Activated naive CD4-positive, alpha-beta T cell treated with anti-CD3 and anti-CD28 coated beads for 36 hours (primary cell): ENCODE results near the gene EIF3K. TPM values are rescaled to one million over a fixed set of nuclear protein-coding genes. Genes with fewer than 3 reads are reported as not detected.
"Not testable (repeated sequence)": the region's sequence is repeated elsewhere in the genome, so short reads cannot be mapped to it uniquely, and the experiment has no call there.

ENCODE experiments used
- CTCF ChIA-PET: fragments of 350-600 bp; sonication (Branson Sonifier 250); formaldehyde crosslinking; loops from one replicate; lab custom pipeline; 2021; ENCODE audit warnings: antibody characterized with exemption; lab: Charles Lee
- DNase-seq: peaks from one replicate; pipeline ENCODE4 v3.0.0-alpha.2; 2020
- H3K27ac Mint-ChIP-seq: one replicate; pipeline ENCODE4 v1.8.0; 2021; ENCODE audit warnings: mild to moderate bottlenecking, mixed read lengths
- H3K27me3 Mint-ChIP-seq: one replicate; pipeline ENCODE4 v1.8.0; 2021; ENCODE audit warnings: low read depth, mixed read lengths
- H3K36me3 Mint-ChIP-seq: one replicate; pipeline ENCODE4 v1.8.0; 2021; ENCODE audit warnings: low read depth, mixed read lengths
- H3K4me1 Mint-ChIP-seq: one replicate; pipeline ENCODE4 v1.8.0; 2021; ENCODE audit warnings: low read depth, mixed read lengths
- H3K4me3 Mint-ChIP-seq: one replicate; pipeline ENCODE4 v1.8.0; 2021; ENCODE audit warnings: mild to moderate bottlenecking, moderate library complexity, mixed read lengths
- H3K9me3 Mint-ChIP-seq: one replicate; pipeline ENCODE4 v1.8.0; 2021; ENCODE audit warnings: mixed read lengths
- intact Hi-C: fragments of 100-400 bp; cut with micrococcal nuclease; formaldehyde crosslinking; loops from one replicate; pipeline ENCODE4 v1.15.1; 2023
- total RNA-seq, 2 experiments: library from RNA; stranded (reverse); gene quantifications; one replicate each; pipeline ENCODE4 v1.2.3, GENCODE V29; 2021

Gene EIF3K
- total RNA-seq, 2 experiments from 2014 or later: 299 to 324 TPM

DNA sequence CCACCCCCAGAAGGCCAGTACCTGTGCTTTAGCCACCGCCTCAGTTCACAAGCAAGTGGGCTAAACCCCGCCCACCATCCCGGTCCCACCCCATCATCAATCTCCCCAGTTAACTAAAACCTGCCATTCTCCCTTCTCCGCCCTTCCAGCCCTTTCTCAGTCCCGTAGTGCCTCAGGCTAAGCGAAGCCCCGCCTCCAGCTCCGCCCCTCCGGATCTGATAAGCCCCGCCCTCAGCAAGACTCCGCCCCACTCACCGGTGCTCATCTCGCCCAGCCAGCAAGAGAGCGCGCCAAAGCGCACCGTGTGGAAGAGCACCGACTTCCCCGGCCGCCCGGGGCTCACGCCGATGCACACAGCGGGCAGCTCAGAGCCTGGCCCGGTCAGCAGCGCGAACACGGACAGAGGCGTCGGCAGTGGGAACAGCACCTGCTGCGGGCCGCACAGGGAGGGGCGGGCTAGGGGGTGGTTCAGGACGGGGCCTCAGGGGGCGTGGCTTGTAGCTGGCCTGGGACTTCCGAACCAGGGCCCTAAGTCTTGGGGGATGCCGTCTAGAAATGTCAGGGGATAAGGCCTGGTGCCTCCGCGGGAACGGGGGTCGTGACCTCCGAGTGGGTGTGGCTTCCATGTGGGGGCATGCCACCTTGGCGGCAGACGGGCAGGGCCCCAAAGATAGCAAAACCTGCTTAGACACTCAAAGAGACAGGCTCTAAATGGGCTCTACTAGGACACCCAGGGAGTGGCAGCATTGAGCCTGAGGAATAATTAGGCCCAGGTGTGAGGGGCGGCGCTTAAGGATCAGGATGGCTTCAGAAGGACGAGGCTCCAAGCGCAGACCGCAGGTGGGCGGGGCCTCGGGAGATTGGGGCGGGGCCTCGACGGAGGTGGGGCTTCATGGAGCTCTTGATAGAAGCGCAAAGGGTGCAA, 22.7 kb upstream of the EIF3K start:
- peaks cover 29% of the 10 kb centered on the region for H3K36me3 Mint-ChIP-seq
- no peaks in the 10 kb centered on the region for H3K9me3 Mint-ChIP-seq
- H3K4me1 Mint-ChIP-seq: no peaks in the 10 kb centered on the region
- peak; percentile 27 for DNase-seq
- no peak overlapping the region for H3K4me3 Mint-ChIP-seq
- no peaks in the 10 kb centered on the region for H3K27me3 Mint-ChIP-seq
- CTCF ChIA-PET: no interaction called here
- intact Hi-C loops: no loop called here
- no peak overlapping the region for H3K27ac Mint-ChIP-seq

DNA sequence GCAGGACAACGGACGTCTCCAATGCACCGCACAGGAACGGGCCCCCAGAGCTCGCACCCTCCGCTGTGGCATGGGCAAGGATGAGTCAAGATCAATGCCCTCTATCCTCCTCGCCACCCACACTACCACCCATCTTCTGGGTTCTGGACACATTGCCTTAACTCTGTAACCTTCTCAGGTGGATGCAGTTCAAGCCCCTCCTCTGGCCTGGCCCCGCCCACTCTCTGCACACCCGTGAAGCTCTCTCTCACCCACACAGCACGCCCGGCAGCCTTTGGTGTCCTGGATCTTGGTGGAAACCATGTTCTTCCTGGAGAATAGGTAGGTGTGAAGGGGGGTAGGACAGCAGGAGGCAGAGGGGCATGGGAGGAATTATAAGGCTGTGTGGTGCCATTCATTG, 21.9 kb upstream of the EIF3K start:
- Mint-ChIP-seq H3K4me1 (no peaks in the 10 kb centered on the region), H3K4me3 (no peak overlapping the region), H3K27me3 (no peaks in the 10 kb centered on the region), H3K9me3 (no peaks in the 10 kb centered on the region), H3K27ac (no peak overlapping the region), H3K36me3 (peaks cover 29% of the 10 kb centered on the region)
- DNase-seq: no peak
- intact Hi-C loops: no loop called here
- CTCF ChIA-PET: no interaction called here

DNA sequence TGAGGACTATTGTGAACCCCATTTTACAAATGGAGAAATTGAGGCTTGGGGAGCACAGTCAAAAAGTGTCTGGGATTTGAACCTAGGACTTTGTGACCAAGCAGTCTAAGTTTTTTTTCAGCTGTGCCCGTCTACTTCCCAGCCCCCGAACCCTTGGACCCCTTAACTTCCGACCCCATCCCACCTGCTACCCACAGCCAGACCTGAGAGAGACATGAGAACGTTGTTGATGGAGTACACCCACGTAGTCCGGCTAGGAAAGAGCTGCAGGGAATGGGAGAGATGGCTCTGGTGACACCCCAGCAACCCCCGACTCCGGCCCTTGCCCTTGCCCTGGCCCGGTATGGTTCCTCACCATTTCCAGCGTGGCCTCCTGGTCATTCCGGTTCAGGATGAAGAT, 19.3 kb upstream of the EIF3K start:
- Mint-ChIP-seq H3K27ac (no peak overlapping the region), H3K9me3 (no peaks in the 10 kb centered on the region), H3K4me1 (no peaks in the 10 kb centered on the region), H3K36me3 (peaks cover 28% of the 10 kb centered on the region), H3K4me3 (no peak overlapping the region), H3K27me3 (no peaks in the 10 kb centered on the region)
- DNase-seq: no peak
- CTCF ChIA-PET: no interaction called here
- intact Hi-C loops: no loop called here

DNA sequence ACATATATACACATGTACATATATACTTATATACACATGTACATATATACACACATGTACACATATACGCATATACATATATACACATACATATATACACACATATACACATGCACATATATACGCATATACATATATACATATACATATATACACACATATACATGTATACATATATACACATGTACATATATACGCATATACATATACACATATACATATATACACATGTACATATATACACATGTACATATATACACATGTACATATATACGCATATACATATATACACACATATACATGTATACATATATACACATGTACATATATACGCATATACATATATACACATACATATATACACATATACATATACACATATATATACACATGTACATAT, 16.1 kb upstream of the EIF3K start:
- H3K27me3 Mint-ChIP-seq: not testable (repeated sequence)
- peaks cover 24% of the 10 kb centered on the region for H3K36me3 Mint-ChIP-seq

DNA sequence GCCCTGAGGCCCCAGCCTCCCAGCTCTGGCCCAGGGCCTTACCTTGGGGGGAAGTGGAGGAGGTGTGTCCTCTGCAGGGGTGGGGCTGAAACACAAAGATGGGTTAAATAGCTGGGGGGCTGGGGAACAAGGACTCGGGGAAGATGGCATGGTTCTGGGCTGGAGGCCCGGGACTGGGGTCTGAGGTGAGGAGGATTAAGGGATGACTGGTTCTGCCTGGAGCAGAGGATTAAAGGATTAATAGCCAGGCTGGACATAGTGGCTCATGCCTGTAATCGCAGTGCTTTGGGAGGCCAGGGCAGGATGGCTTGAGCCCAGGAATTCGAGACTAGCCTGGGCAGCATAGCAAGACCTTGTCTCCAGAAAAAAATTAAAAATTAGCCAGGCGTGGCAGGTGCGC, 12.9 kb upstream of the EIF3K start:
- intact Hi-C loops: no loop called here
- Mint-ChIP-seq H3K4me3 (no peak overlapping the region), H3K9me3 (no peaks in the 10 kb centered on the region), H3K4me1 (no peaks in the 10 kb centered on the region), H3K27me3 (no peaks in the 10 kb centered on the region), H3K27ac (no peak overlapping the region), H3K36me3 (peaks cover 29% of the 10 kb centered on the region)
- CTCF ChIA-PET: no interaction called here
- no peak for DNase-seq

More for the DNA sequence above, 16.1 kb upstream of the EIF3K start:
- DNase-seq, intact Hi-C loops, H3K4me3 Mint-ChIP-seq, H3K9me3 Mint-ChIP-seq, CTCF ChIA-PET, H3K27ac Mint-ChIP-seq, H3K4me1 Mint-ChIP-seq: not testable (repeated sequence)

DNA sequence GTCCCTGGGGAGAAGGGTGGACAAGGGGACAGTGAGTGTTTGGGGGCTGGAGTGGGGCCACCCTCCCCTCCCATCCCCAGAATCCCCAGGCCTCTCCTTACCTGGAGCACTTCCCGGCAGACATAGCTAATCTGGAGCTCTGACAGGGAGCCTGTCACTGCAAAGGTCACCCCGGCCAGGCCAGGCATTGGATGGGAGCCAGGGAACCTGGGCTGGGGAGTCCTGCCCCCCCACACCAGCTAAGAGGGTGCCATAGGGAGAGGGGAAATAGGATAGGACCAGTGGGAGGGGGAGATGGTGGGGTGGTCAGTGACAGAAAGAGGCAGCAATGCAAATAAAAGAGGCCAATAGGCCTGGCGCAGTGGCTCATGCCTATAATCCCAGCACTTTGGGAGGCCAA, 4.7 kb upstream of the EIF3K start:
- no peak for DNase-seq
- CTCF ChIA-PET: interaction anchor here (1.1 to 1.6 kb wide), 2 partner anchors 101 to 317 kb away, joined by 3 read pairs; partner anchors contain the start of gene MRPS12
- intact Hi-C loops: loop anchor here (10.0 kb wide), 1 partner anchor 709 kb away; the partner anchor contains the start of genes SIPA1L3 and WDR87
- Mint-ChIP-seq H3K4me3 (no peak overlapping the region), H3K4me1 (peaks cover 40% of the 10 kb centered on the region), H3K36me3 (peaks cover 44% of the 10 kb centered on the region), H3K27ac (no peak overlapping the region), H3K27me3 (no peaks in the 10 kb centered on the region), H3K9me3 (no peaks in the 10 kb centered on the region)

DNA sequence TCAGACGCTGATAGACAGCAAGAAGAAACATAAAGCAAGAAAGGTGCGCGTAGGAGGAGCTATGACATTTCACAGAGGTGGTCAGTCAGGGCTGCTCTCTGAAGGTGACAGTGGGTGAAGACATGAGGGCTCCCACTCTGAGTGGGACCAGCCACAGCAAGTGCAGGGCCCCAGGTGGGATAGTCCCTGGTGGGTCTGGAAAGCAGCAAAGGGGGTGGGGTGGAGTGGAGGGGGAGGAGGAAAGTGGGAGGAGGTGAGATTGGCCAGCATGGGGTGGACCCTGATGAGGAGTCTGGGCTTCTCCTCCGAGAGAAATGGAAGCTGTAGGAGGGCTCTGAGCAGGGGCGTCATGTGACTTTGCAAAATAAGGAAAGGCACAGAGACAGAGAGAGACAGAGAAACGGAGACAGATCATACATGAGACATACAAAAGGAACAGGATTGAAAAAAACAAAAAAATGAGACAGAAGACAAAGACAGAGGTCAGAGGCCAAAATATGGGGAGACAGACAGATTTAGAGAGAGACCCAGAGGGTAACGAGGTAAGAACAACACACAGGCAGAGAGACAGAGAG, 3.9 kb upstream of the EIF3K start:
- Mint-ChIP-seq H3K4me1 (peaks cover 46% of the 10 kb centered on the region), H3K27ac (no peak overlapping the region), H3K27me3 (no peaks in the 10 kb centered on the region), H3K4me3 (peak overlapping the region; percentile 38), H3K9me3 (no peaks in the 10 kb centered on the region), H3K36me3 (peaks cover 45% of the 10 kb centered on the region)
- intact Hi-C loops: loop anchor here (5.0 to 10.0 kb wide), 4 partner anchors 58 to 710 kb away; partner anchors contain the start of genes KCNK6, RASGRP4, SIPA1L3 and WDR87
- no peak for DNase-seq
- CTCF ChIA-PET: no interaction called here

DNA sequence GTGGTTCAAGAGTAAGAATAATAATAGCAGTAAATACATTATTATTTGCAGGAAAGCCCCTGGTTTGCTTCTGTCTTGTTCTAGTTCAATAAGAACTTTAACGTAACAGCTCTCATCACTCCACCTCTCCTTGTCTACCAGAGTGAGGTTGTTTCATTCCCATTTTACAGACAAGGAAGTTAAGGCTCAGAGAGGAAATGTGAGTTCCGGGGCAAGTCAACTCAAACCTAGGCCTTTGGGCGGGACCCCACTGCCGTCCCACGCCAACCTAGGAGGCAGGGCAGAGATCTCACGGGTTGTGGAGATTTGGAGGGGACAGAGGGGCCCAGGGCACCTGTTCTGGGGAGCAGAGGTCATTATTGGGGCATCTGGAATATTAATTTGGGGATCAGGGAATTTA, 2.7 kb upstream of the EIF3K start:
- intact Hi-C loops: loop anchor here (5.0 to 10.0 kb wide), 4 partner anchors 59 to 711 kb away; partner anchors contain the start of genes KCNK6, RASGRP4, SIPA1L3 and WDR87
- Mint-ChIP-seq H3K27ac (peak overlapping the region; percentile 91), H3K4me1 (peaks cover 51% of the 10 kb centered on the region), H3K9me3 (no peaks in the 10 kb centered on the region), H3K4me3 (peak overlapping the region; percentile 100), H3K36me3 (peaks cover 43% of the 10 kb centered on the region), H3K27me3 (no peaks in the 10 kb centered on the region)
- CTCF ChIA-PET: no interaction called here
- no peak for DNase-seq

DNA sequence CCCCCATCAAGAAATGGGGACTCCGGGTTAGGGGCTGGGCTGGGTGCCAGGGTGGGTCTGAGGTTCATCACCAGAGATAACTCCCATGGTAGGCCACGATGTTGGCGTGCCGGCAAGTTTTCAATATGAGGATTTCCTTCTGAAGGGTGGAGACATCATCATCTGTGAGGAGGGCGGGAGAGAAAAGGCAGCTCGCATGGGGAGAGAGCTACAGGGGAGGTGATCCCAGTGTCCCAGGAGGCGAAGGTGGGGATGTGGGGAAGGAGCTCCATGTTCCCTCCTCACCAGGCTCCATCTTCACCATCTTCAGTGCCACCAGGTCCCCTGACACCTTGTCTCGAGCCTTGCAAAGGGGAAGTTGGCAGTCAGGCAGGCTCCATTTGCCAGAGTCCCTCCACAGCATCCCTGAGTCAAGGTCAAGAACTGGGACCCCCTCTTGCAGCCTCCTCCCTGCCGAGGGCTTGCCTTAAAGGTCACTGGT, 1.7 kb upstream of the EIF3K start:
- Mint-ChIP-seq H3K27ac (peak overlapping the region; percentile 91), H3K27me3 (no peaks in the 10 kb centered on the region), H3K9me3 (no peaks in the 10 kb centered on the region), H3K36me3 (peaks cover 47% of the 10 kb centered on the region), H3K4me1 (peaks cover 54% of the 10 kb centered on the region), H3K4me3 (peak overlapping the region; percentile 100)
- intact Hi-C loops: loop anchor here (5.0 to 10.0 kb wide), 4 partner anchors 60 to 713 kb away; partner anchors contain the start of genes KCNK6, RASGRP4, SIPA1L3 and WDR87
- CTCF ChIA-PET: interaction anchor here (1.0 to 5.9 kb wide), 4 partner anchors 18 to 214 kb away, joined by 4 to 42 read pairs (median 8); partner anchors contain the start of gene FAM98C
- DNase-seq: peak; percentile 49

DNA sequence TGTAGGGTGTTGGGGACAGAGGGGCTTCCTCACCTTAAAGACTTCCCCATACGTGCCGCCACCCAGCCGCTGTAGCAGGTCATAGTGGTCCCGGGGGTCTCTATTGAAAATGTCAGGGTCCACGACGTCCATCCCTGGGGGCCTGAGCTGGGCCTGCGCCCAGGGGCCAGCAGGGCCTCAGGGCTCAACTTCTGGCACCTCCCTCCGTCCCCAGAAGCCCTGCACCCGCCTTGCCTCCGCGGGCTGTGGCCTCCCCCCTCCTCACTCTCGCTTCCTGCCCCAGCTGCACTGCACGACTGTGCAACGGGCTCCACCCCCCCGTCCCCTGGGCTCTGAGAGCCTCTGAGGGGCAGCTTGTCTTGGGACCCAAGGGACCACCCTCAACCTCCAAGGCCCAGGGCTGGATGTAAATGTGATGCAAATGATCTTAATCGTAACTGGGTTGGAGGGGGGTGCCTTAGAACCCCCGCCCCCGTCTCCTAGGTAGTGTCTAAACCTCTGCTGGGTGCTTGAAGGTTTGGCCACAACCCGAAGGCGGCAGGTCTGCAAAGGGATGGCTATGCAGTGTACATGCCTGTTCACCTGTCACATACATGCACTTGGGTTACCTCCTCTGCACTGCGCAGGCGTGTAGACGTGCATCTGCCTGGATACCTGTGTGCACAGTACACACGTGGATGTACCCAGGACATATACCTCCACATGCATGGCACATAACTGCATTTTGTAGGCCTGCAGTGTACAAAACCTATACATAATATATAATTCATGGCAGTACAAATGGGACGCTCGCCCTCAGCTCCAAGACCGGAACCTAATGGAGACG, 1.0 kb upstream of the EIF3K start, which contains the start of gene MAP4K1:
TSS of gene MAP4K1 (minus strand) at position 190 of the 826 bp plus-strand sequence. CDS start at position 132, 58 bp downstream.
- CTCF ChIA-PET: interaction anchor here (1.0 to 5.9 kb wide), 6 partner anchors 17 to 215 kb away, joined by 3 to 42 read pairs (median 4); partner anchors contain the start of gene FAM98C
- peaks cover 43% of the 10 kb centered on the region for H3K36me3 Mint-ChIP-seq
- peak; percentile 84 for DNase-seq
- H3K4me3 Mint-ChIP-seq: peak within 1 kb of the TSS; percentile 100
- peaks cover 49% of the 10 kb centered on the region for H3K4me1 Mint-ChIP-seq
- H3K9me3 Mint-ChIP-seq: no peaks in the 10 kb centered on the region
- intact Hi-C loops: loop anchor here (1.0 to 10.0 kb wide), 12 partner anchors 29 to 713 kb away; partner anchors contain the start of genes ACTN4, KCNK6, MRPS12 and PSMD8
- H3K27me3 Mint-ChIP-seq: no peaks in the 10 kb centered on the region
- peak within 1 kb of the TSS; percentile 91 for H3K27ac Mint-ChIP-seq

DNA sequence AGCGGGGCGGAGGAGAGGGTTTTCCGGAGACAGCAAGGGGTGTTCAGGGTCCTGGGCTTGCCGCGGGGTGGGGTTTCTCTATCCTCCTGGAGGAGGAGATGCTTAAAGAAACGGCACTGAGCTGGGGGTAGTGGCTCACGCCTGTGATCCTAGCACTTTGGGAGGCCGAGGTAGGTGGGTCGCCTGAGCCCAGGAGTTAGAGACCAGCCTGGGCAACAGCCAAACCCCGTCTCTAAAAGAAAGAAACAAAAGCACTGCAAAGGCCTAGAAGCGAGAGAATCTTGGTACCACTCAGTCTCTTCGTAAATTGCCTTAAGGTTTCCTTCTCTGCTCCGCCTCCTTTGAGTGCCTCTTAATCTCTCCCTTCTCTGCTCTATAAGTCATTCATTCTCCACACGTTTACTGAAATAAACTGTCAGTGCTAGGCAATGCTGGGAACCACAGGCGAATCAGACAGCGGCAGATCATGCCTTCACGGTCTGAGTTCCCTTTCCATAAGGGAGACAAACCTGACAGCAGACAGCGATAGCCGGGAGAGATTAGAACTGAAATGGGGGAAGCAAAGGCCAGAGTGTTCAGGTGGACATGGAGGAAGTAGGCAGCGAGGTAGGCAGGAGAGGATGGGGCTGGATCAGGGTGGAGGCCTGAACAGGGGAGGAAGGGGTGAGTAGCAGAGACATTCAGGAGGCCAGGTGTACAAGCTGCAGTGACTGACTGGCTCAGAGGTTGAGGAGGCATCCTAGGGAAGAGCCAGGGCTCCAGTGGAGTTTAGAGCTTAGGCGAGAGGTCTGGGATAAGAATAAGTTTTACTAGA, 580 bp downstream of the EIF3K start:
- no peak for DNase-seq
- intact Hi-C loops: loop anchor here (1.0 to 10.0 kb wide), 9 partner anchors 18 to 715 kb away; partner anchors contain the start of genes KCNK6, NFKBIB, RASGRP4 and SIPA1L3
- Mint-ChIP-seq H3K4me1 (peaks cover 39% of the 10 kb centered on the region), H3K9me3 (no peaks in the 10 kb centered on the region), H3K27me3 (no peaks in the 10 kb centered on the region), H3K36me3 (peaks cover 43% of the 10 kb centered on the region), H3K4me3 (peak overlapping the region; percentile 100), H3K27ac (peak overlapping the region; percentile 91)
- CTCF ChIA-PET: interaction anchor here (0.6 to 5.9 kb wide), 5 partner anchors 16 to 216 kb away, joined by 3 to 42 read pairs (median 3); partner anchors contain the start of gene FAM98C
